HG03280 (cell line): ENCODE data around the gene PDZRN3.

Source experiments
- ATAC-seq: cut with Tn5 transposase; IDR thresholded peaks from one replicate; pipeline ENCODE4 v1.9.1; 2021; ENCODE audit warnings: mild to moderate bottlenecking, moderate library complexity; ENCODE audit not compliant: unreplicated experiment

PDZRN3 gene

GRCh38 chr3:73498764-73499622, 125.7 kb downstream of the PDZRN3 start:
- no peak for ATAC-seq

- ATAC-seq: no peak
Observed at GRCh38 chr3:73497646-73498406, 126.9 kb downstream of the PDZRN3 start.

- ATAC-seq: no peak
Observed at GRCh38 chr3:73493543-73494308, 131.0 kb downstream of the PDZRN3 start.

GRCh38 chr3:73492186-73492585, 132.6 kb downstream of the PDZRN3 start:
- no peak for ATAC-seq

- ATAC-seq: no peak
Observed at GRCh38 chr3:73491287-73491662, 133.5 kb downstream of the PDZRN3 start.

GRCh38 chr3:73490453-73491286, 134.1 kb downstream of the PDZRN3 start:
- no peak for ATAC-seq

- no peak for ATAC-seq
Observed at GRCh38 chr3:73485877-73486330, 138.8 kb downstream of the PDZRN3 start.

- peak; percentile 72 for ATAC-seq
Observed at GRCh38 chr3:73484656-73485248, 140.0 kb downstream of the PDZRN3 start.

- no peak for ATAC-seq
Observed at GRCh38 chr3:73481888-73482287, 142.9 kb downstream of the PDZRN3 start.

- no peak for ATAC-seq
Observed at GRCh38 chr3:73480187-73480672, 144.5 kb downstream of the PDZRN3 start.

- no peak for ATAC-seq
Observed at GRCh38 chr3:73479325-73479724, 145.4 kb downstream of the PDZRN3 start.

- ATAC-seq: no peak
Observed at GRCh38 chr3:73478858-73479257, 145.9 kb downstream of the PDZRN3 start.

- ATAC-seq: no peak
Observed at GRCh38 chr3:73475717-73476116, 149.0 kb downstream of the PDZRN3 start.

- ATAC-seq: peak; percentile 65
Observed at GRCh38 chr3:73475175-73475574, 149.6 kb downstream of the PDZRN3 start.

GRCh38 chr3:73474619-73475018, 150.1 kb downstream of the PDZRN3 start:
- no peak for ATAC-seq

GRCh38 chr3:73473898-73474416, 150.8 kb downstream of the PDZRN3 start:
- ATAC-seq: no peak

GRCh38 chr3:73473181-73473897, 151.4 kb downstream of the PDZRN3 start:
- ATAC-seq: no peak

- ATAC-seq: no peak
Observed at GRCh38 chr3:73471986-73472787, 152.6 kb downstream of the PDZRN3 start.
